H9 (cell line): ENCODE measurements around the gene PLAAT3. TPM values are rescaled to one million over a fixed set of nuclear protein-coding genes. Genes with fewer than 3 reads are reported as not detected.

ENCODE experiments used
- DNase-seq: peaks from one replicate; pipeline ENCODE4 v3.0.0-alpha.2; 2017
- H2AFZ ChIP-seq: one replicate; pipeline ENCODE4 v1.6.1; 2013; ENCODE audit warnings: mild to moderate bottlenecking, low read length, control low read depth, moderate library complexity
- H2AK5ac ChIP-seq: 2 replicates; pipeline ENCODE4 v1.6.1; 2013; ENCODE audit warnings: low read length, control low read depth, mixed read lengths; ENCODE audit not compliant: insufficient read length
- H2BK120ac ChIP-seq: one replicate; pipeline ENCODE4 v1.6.1; 2013; ENCODE audit warnings: low read depth, mild to moderate bottlenecking, low read length, control low read depth, inconsistent platforms; ENCODE audit not compliant: poor library complexity, severe bottlenecking
- H2BK12ac ChIP-seq: 2 replicates; pipeline ENCODE4 v1.6.1; 2013; ENCODE audit warnings: low read length, control low read depth, mixed read lengths, low read depth; ENCODE audit not compliant: insufficient read length
- H2BK15ac ChIP-seq: 2 replicates; pipeline ENCODE4 v1.6.1; 2013; ENCODE audit warnings: low read depth, low read length, control low read depth
- H2BK20ac ChIP-seq: one replicate; pipeline ENCODE4 v1.6.1; 2013; ENCODE audit warnings: low read depth, mild to moderate bottlenecking, low read length, control low read depth, inconsistent platforms; ENCODE audit not compliant: poor library complexity, severe bottlenecking
- H2BK5ac ChIP-seq: 2 replicates; pipeline ENCODE4 v1.6.1; 2013; ENCODE audit warnings: low read length, control low read depth, mixed read lengths; ENCODE audit not compliant: insufficient read length
- H3K14ac ChIP-seq: 2 replicates; pipeline ENCODE4 v1.6.1; 2013; ENCODE audit warnings: low read length, control low read depth; ENCODE audit not compliant: insufficient read depth
- H3K18ac ChIP-seq: 2 replicates; pipeline ENCODE4 v1.6.1; 2013; ENCODE audit warnings: low read depth, mild to moderate bottlenecking, mixed read lengths, low read length, control low read depth; ENCODE audit not compliant: insufficient read length
- H3K23ac ChIP-seq: 2 replicates; pipeline ENCODE4 v1.6.1; 2013; ENCODE audit warnings: low read length, control low read depth, mixed read lengths, low read depth; ENCODE audit not compliant: insufficient read length
- H3K23me2 ChIP-seq: 2 replicates; pipeline ENCODE4 v1.6.1; 2013; ENCODE audit warnings: low read depth, mild to moderate bottlenecking, mixed read lengths, low read length, control low read depth; ENCODE audit not compliant: insufficient read length, poor library complexity, severe bottlenecking
- H3K27ac ChIP-seq: 2 replicates; pipeline ENCODE4 v1.5.1; 2013; ENCODE audit warnings: low read length, control low read depth, mixed read lengths, low read depth; ENCODE audit not compliant: insufficient read length
- H3K27me3 ChIP-seq: 2 replicates; pipeline ENCODE4 v1.6.1; 2013; ENCODE audit warnings: low read length, control low read depth, inconsistent platforms; ENCODE audit not compliant: insufficient read depth
- H3K4ac ChIP-seq: 2 replicates; pipeline ENCODE4 v1.6.1; 2013; ENCODE audit warnings: low read depth, mild to moderate bottlenecking, control low read depth, inconsistent platforms, low read length, moderate library complexity
- H3K4me1 ChIP-seq: 2 replicates; pipeline ENCODE4 v1.6.1; 2013; ENCODE audit warnings: low read length, control low read depth, inconsistent platforms; ENCODE audit not compliant: insufficient read depth
- H3K4me2 ChIP-seq: 2 replicates; pipeline ENCODE4 v1.6.1; 2013; ENCODE audit warnings: low read length, control low read depth, mixed read lengths; ENCODE audit not compliant: insufficient read length, insufficient read depth
- H3K56ac ChIP-seq: 2 replicates; pipeline ENCODE4 v1.6.1; 2013; ENCODE audit warnings: low read depth, mild to moderate bottlenecking, mixed read lengths, low read length, control low read depth; ENCODE audit not compliant: insufficient read length
- H3K79me1 ChIP-seq: 2 replicates; pipeline ENCODE4 v1.6.1; 2013; ENCODE audit warnings: low read depth, mild to moderate bottlenecking, moderate library complexity, low read length, control low read depth, inconsistent platforms; ENCODE audit not compliant: insufficient read depth, poor library complexity, severe bottlenecking
- H3K79me2 ChIP-seq: 2 replicates; pipeline ENCODE4 v1.6.1; 2013; ENCODE audit warnings: low read length, control low read depth, inconsistent platforms; ENCODE audit not compliant: insufficient read depth
- H3K9ac ChIP-seq: 2 replicates; pipeline ENCODE4 v1.6.1; 2013; ENCODE audit warnings: low read length, control low read depth, mixed read lengths; ENCODE audit not compliant: insufficient read length; ENCODE audit errors: extremely low read depth
- H3K9me3 ChIP-seq: one replicate; pipeline ENCODE4 v1.6.1; 2013; ENCODE audit warnings: low read depth, low read length, inconsistent platforms; ENCODE audit not compliant: control insufficient read depth
- H3T11ph ChIP-seq: one replicate; pipeline ENCODE4 v1.6.1; 2013; ENCODE audit warnings: mild to moderate bottlenecking, low read length, control low read depth, inconsistent platforms
- H4K20me1 ChIP-seq: one replicate; pipeline ENCODE4 v1.6.1; 2013; ENCODE audit not compliant: control insufficient read depth, insufficient read length, insufficient read depth
- H4K5ac ChIP-seq: 2 replicates; pipeline ENCODE4 v1.6.1; 2013; ENCODE audit warnings: low read depth, mild to moderate bottlenecking, mixed read lengths, low read length, control low read depth; ENCODE audit not compliant: insufficient read length
- H4K8ac ChIP-seq: replicated peaks from 2 replicates; pipeline ENCODE4 v1.6.1; 2013; ENCODE audit warnings: low read length, control low read depth, mixed read lengths, low read depth; ENCODE audit not compliant: insufficient read length
- H4K91ac ChIP-seq: 2 replicates; pipeline ENCODE4 v1.6.1; 2013; ENCODE audit warnings: low read depth, mild to moderate bottlenecking, moderate library complexity, mixed read lengths, low read length, control low read depth; ENCODE audit not compliant: insufficient read length
- H3K27ac Mint-ChIP-seq, 3 experiments: 2 replicates in 2 of 3; 3 replicates in 1 of 3; pipeline ENCODE4 v1.8.0; 2020 to 2021; ENCODE audit warnings: mixed read lengths in 3 of 3, mild to moderate bottlenecking in 1 of 3, moderate library complexity in 1 of 3
- H3K27me3 Mint-ChIP-seq: 2 replicates; pipeline ENCODE4 v1.8.0; 2021; ENCODE audit warnings: low read depth, mild to moderate bottlenecking, moderate library complexity, mixed read lengths
- H3K36me3 Mint-ChIP-seq, 3 experiments: 2 replicates in 2 of 3; 3 replicates in 1 of 3; pipeline ENCODE4 v1.8.0; 2020 to 2021; ENCODE audit warnings: low read depth in 3 of 3, mixed read lengths in 3 of 3; ENCODE audit not compliant: insufficient read depth in 1 of 3
- H3K4me1 Mint-ChIP-seq, 2 experiments: 2 replicates each; pipeline ENCODE4 v1.8.0; 2020; ENCODE audit warnings: mixed read lengths in 2 of 2
- H3K4me3 Mint-ChIP-seq, 2 experiments: 2 replicates in 1 of 2; 3 replicates in 1 of 2; pipeline ENCODE4 v1.8.0; 2020 to 2021; ENCODE audit warnings: mild to moderate bottlenecking in 2 of 2, mixed read lengths in 2 of 2, moderate library complexity in 1 of 2
- H3K9me3 Mint-ChIP-seq, 2 experiments: 2 replicates in 1 of 2; 3 replicates in 1 of 2; pipeline ENCODE4 v1.8.0; 2020; ENCODE audit warnings: mild to moderate bottlenecking in 2 of 2, mixed read lengths in 2 of 2, moderate library complexity in 1 of 2
- CTCF ChIP-seq: fragments of 200-600 bp; sonication (generic); conservative IDR thresholded peaks from 3 replicates; pipeline ENCODE4 v1.8.0; 2021; ENCODE audit warnings: antibody characterized with exemption, mild to moderate bottlenecking
- WGBS: extraction: QIAGEN DNeasy Blood & Tissue Kit; methylation state at CpG from one replicate; pipeline ENCODE4 v1.1.7; 2013; ENCODE audit warnings: missing lambda C conversion rate, low lambda C conversion rate, mixed read lengths; ENCODE audit not compliant: insufficient read length; ENCODE audit errors: extremely low coverage; 5-methylcytosine and 5-hydroxymethylcytosine counted together
- total RNA-seq: library from RNA; stranded (reverse); gene quantifications from 2 replicates; pipeline ENCODE4 v1.2.1, GENCODE V29; 2021

PLAAT3 gene
- total RNA-seq, 1 experiment from 2014 or later: 188 TPM

GRCh38 chr11:63623513-63624140, 9.4 kb upstream of the PLAAT3 start:
- Histone ChIP-seq H3K4me2 (no peak overlapping the region), H3K79me2 (no peaks in the 10 kb centered on the region), H3K4ac (no peak overlapping the region), H2BK120ac (no peak overlapping the region), H2BK12ac (no peak overlapping the region), H3K9ac (no peak overlapping the region), H3K9me3 (no peaks in the 10 kb centered on the region), H4K20me1 (no peaks in the 10 kb centered on the region), H3K23me2 (no peaks in the 10 kb centered on the region), H4K91ac (no peak overlapping the region), H2AFZ (no peak overlapping the region), H2BK5ac (no peak overlapping the region), H4K5ac (no peak overlapping the region), H3K4me1 (no peaks in the 10 kb centered on the region), H2BK15ac (no peak overlapping the region), H4K8ac (no peak overlapping the region), H3K27me3 (no peaks in the 10 kb centered on the region), H3K27ac (no peak overlapping the region), H3T11ph (no peak overlapping the region), H2AK5ac (no peak overlapping the region), H3K23ac (no peak overlapping the region), H3K56ac (no peak overlapping the region), H3K79me1 (no peaks in the 10 kb centered on the region), H3K18ac (no peak overlapping the region), H3K14ac (no peak overlapping the region; the same call in 1 of the 2 replicates), H2BK20ac (no peak overlapping the region)
- Mint-ChIP-seq H3K27me3 (no peaks in the 10 kb centered on the region), H3K4me1 (peaks cover 19 to 29% of the 10 kb centered on the region in 2 experiments), H3K36me3 (peaks cover 0 to 4% (median 0%) of the 10 kb centered on the region in 3 experiments; a peak in 2 of 7 replicates), H3K9me3 (no peaks in the 10 kb centered on the region), H3K4me3 (no peak overlapping the region), H3K27ac (peak overlapping the region in 1 of 3 experiments; percentile 35; a peak in 2 of 7 replicates)
- TF ChIP-seq CTCF: no peak
- WGBS: no CpG with 5 or more reads among the region's 7 CpGs
- no peak for DNase-seq
